Measurements from ENCODE around the gene CEP55. TPM values are rescaled to one million over a fixed set of nuclear protein-coding genes. Genes with fewer than 3 reads are reported as not detected.

Gene CEP55
- total and polyA plus RNA-seq, 2 of the 8 experiments (the other 6 are each of a cell fraction or from before 2014, with no cell fraction given), result 7.0 to 19.6 TPM

GRCh38 chr10:93516006-93516380 lies 19.6 kb downstream of the CEP55 start (continued):
- TF ChIP-seq SIN3A (conservative IDR thresholded peaks at IDR 0.05 in 1 of 2, IDR thresholded peaks at IDR 0.05 in 1 of 2; ENCODE audit: low read depth in 1 of 2, low read length in 2 of 2), result no peak

All from H1 (cell line).